Prostate gland (tissue), 2 donors: ENCODE measurements around the gene CHTF18. TPM values are rescaled to one million over a fixed set of nuclear protein-coding genes. Genes with fewer than 3 reads are reported as not detected.
A peak's percentile ranks its signal among the peaks of the same experiment; 100 is the strongest.
"Not testable (repeated sequence)": the region's sequence is repeated elsewhere in the genome, so short reads cannot be mapped to it uniquely, and the experiment has no call there.

Experiments
- DNase-seq: peaks from one replicate; pipeline ENCODE4 v3.0.0-alpha.2; 2019; ENCODE audit warnings: low spot score
- H3K27ac ChIP-seq, 2 donors: fragments of 200-600 bp; sonication (generic); 2 replicates each; pipeline ENCODE4 v1.5.1; 2017 to 2019
- H3K27me3 ChIP-seq: fragments of 200-600 bp; sonication (generic); replicated peaks from 2 replicates; pipeline ENCODE4 v1.5.1; 2019; ENCODE audit not compliant: insufficient read depth
- H3K36me3 ChIP-seq, 2 donors: fragments of 200-600 bp; sonication (generic); 1 replicate in 1 of 2; 2 replicates in 1 of 2; pipeline versions ENCODE4 v1.5.1 to v1.8.1; 2017 to 2019
- H3K4me1 ChIP-seq: fragments of 200-600 bp; sonication (generic); replicated peaks from 2 replicates; pipeline ENCODE4 v1.5.1; 2019
- H3K4me3 ChIP-seq, 2 donors: fragments of 200-600 bp; sonication (generic); 2 replicates each; pipeline ENCODE4 v1.5.1; 2017 to 2019
- H3K9me3 ChIP-seq: fragments of 200-600 bp; sonication (generic); 2 replicates; pipeline ENCODE4 v1.5.1; 2017
- CTCF ChIP-seq, 4 experiments: fragments of 200-600 bp in 2 of 4; fragments of 450-650 bp in 2 of 4; sonication (generic) in 2 of 4; IDR thresholded peaks; 1 replicate in 3 of 4; 2 replicates in 1 of 4; pipeline ENCODE4 v1.5.1; 2016 to 2019; ENCODE audit warnings: antibody characterized with exemption in 4 of 4, mild to moderate bottlenecking in 2 of 4, moderate library complexity in 2 of 4
- POLR2A ChIP-seq: fragments of 450-650 bp; IDR thresholded peaks from one replicate; pipeline ENCODE4 v1.6.1; 2016; ENCODE audit warnings: antibody characterized with exemption, mild to moderate bottlenecking
- POLR2AphosphoS5 ChIP-seq: sonication (generic); formaldehyde crosslinking; IDR thresholded peaks from one replicate; pipeline ENCODE4 v1.6.1; 2017; ENCODE audit warnings: antibody characterized with exemption
- WGBS: methylation state at CpG from one replicate; pipeline ENCODE4 v1.1.5; 2018; 5-methylcytosine and 5-hydroxymethylcytosine counted together
- intact Hi-C: fragments of 100-400 bp; cut with DNase I; formaldehyde crosslinking; loops from one replicate; pipeline ENCODE4 v1.14.2; 2022
- total RNA-seq, 2 donors: library from RNA; depleted of rRNA; stranded (reverse); fragments of >200 nt; gene quantifications; one replicate each; pipeline ENCODE4 v1.1.0, GENCODE V29; 2016

Gene CHTF18
- total RNA-seq, 2 donors from 2014 or later: 7.8 to 57.5 TPM

- intact Hi-C loops: no loop called here
- Histone ChIP-seq H3K36me3 (no peaks in the 10 kb centered on the region), H3K4me3 (no peak overlapping the region), H3K4me1 (no peaks in the 10 kb centered on the region), H3K27ac (peak overlapping the region in 1 of 2 donors; percentile 36), H3K27me3 (no peaks in the 10 kb centered on the region), H3K9me3 (no peaks in the 10 kb centered on the region)
- 26% methylated on average over 10 of the region's 10 CpGs for WGBS
- TF ChIP-seq POLR2AphosphoS5 (no peak), CTCF (IDR thresholded peaks at IDR 0.05) (no peak), POLR2A (no peak)
- DNase-seq: no peak
Observed at GRCh38 chr16:752007-752312, 36.5 kb upstream of the CHTF18 start.

GRCh38 chr16:754121-754607, 34.3 kb upstream of the CHTF18 start:
- H3K4me1 ChIP-seq, H3K9me3 ChIP-seq, H3K4me3 ChIP-seq, DNase-seq, H3K36me3 ChIP-seq, intact Hi-C loops, H3K27ac ChIP-seq, H3K27me3 ChIP-seq: not testable (repeated sequence)
- WGBS: 86% methylated on average over 11 of the region's 11 CpGs

- 40% methylated on average over 11 of the region's 11 CpGs for WGBS
- no peaks in the 10 kb centered on the region for H3K9me3 ChIP-seq
- no peaks in the 10 kb centered on the region for H3K27me3 ChIP-seq
- DNase-seq: no peak
- intact Hi-C loops: no loop called here
- H3K27ac ChIP-seq: no peak overlapping the region
- no peak for TF ChIP-seq CTCF (IDR thresholded peaks at IDR 0.05)
- TF ChIP-seq POLR2AphosphoS5: no peak
- no peak for TF ChIP-seq POLR2A
- no peak overlapping the region for H3K4me3 ChIP-seq
- H3K36me3 ChIP-seq: no peaks in the 10 kb centered on the region
- no peaks in the 10 kb centered on the region for H3K4me1 ChIP-seq
Observed at GRCh38 chr16:754656-755055, 33.8 kb upstream of the CHTF18 start.

- DNase-seq: no peak
- whole genome bisulfite sequencing: 95% methylated on average over 5 of the region's 5 CpGs
- Histone ChIP-seq H3K27ac (no peak overlapping the region), H3K4me1 (no peaks in the 10 kb centered on the region), H3K4me3 (no peak overlapping the region), H3K9me3 (no peaks in the 10 kb centered on the region), H3K36me3 (no peaks in the 10 kb centered on the region), H3K27me3 (no peaks in the 10 kb centered on the region)
- TF ChIP-seq CTCF (IDR thresholded peaks at IDR 0.05) (no peak), POLR2AphosphoS5 (no peak), POLR2A (no peak)
- intact Hi-C loops: no loop called here
Observed at GRCh38 chr16:756428-756827, 32.0 kb upstream of the CHTF18 start.

GRCh38 chr16:759110-759910, 29.1 kb upstream of the CHTF18 start:
- peak; percentile 42 for DNase-seq

More at GRCh38 chr16:759110-759910, 29.1 kb upstream of the CHTF18 start:
- TF ChIP-seq POLR2AphosphoS5 (no peak), POLR2A (no peak), CTCF (IDR thresholded peaks at IDR 0.05) (no peak)
- no peak overlapping the region for H3K27ac ChIP-seq
- no peaks in the 10 kb centered on the region for H3K4me1 ChIP-seq
- no peaks in the 10 kb centered on the region for H3K36me3 ChIP-seq
- no peak overlapping the region for H3K4me3 ChIP-seq
- WGBS: 69% methylated on average over 34 of the region's 34 CpGs
- H3K9me3 ChIP-seq: no peaks in the 10 kb centered on the region
- no peaks in the 10 kb centered on the region for H3K27me3 ChIP-seq
- intact Hi-C loops: no loop called here
